GM21737 (cell line): ENCODE results near the gene GDF7.

Source experiments
- ATAC-seq: cut with Tn5 transposase; IDR thresholded peaks from one replicate; pipeline ENCODE4 v1.9.1; 2021; ENCODE audit warnings: mild to moderate bottlenecking, moderate library complexity; ENCODE audit not compliant: unreplicated experiment

GDF7 gene

DNA sequence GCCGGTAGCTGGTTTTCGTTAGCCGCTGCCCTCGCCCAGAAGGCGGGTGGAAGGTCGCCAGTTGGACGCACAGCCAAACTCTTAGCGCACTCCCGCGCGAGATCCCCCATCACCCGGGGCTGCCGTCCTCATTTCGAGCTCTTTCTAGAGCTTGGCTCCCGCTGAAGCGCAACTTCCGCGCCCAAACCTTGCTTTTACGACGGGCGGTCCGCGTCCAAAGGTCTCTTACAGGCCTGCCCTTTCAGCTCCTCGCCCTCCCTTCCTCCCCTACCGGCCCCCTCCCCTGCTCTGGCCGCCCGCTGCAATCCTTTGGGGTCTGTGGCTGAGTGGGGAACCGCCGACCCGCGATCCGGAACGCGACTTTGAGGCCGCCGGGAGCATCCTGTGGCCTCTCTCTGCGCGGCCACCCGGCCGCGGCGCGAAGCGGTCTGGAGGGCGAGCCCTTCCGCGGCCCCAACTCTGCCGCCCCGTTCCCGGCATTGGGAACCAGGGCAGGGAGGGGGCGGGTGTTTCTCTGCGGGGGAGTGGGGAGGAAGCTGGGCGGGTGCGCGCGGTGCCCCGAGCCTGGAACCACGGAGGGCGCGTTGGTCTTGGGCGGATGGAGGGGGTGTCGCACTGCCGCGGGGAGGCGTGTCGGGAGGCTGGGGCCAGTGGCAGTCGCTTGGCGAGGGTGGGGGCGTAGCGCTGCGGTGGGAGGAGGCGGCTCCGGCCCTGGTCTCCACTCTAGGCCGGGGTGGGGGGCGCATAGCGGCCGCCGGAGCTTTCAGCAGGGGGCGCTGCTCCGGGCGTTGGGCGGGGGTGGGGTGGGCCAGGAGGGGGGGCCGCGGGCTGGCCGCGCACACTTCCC lies at the start of gene GDF7:
TSS of gene GDF7 (plus strand) at position 841 of the 847 bp plus-strand sequence. CDS start 96 bp downstream, outside the sequence.
- ATAC-seq = no peak

DNA sequence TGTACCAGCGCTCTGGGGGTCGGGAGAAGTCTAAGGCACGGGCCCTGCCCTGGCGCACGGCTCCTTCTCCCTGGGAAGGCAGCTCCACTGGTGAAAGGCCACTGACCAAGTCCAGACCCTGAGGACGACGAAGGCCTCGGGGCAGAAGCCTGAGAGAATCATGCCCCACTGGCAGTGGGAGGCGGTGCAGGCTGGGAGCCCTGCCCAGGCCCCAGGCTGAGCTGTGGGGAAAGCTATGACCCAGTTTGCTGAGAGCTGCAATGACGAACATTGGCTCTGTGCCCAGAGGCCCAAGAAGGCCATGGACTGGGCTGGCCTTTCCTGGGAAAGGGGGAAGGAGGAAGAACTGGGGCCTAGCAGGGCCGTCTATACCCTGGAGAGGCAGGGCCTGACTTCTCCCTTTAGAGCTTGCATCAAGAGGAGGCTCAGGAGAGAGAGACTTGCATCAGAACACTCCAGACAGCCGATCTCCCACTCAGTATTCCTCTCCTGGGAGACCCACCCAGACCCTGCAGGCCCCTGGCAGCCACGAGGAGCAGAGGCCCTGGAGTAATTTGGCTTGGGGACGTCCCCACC lies 49.0 kb upstream of the GDF7 start:
- ATAC-seq = no peak

DNA sequence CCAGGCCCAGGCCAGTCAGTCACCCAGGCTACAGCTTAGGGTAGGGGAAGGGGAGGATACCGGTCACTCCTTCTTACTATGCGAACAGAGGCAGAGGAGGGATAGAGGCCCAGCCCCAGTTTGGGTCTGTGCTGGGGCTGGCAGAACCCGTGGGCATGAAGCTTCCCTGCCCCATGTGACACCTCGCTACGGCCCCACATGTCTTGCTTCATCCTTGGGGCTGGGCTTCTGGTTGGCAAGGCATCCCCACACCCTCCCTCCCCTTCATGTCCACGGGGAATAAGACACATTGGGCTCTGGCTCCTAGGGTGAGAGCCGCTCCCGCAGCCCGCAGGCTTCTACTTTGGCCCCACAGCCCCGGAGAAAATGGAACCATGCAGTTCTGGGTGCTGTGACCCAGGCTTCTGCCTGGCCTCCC lies 48.5 kb upstream of the GDF7 start:
- ATAC-seq = no peak

DNA sequence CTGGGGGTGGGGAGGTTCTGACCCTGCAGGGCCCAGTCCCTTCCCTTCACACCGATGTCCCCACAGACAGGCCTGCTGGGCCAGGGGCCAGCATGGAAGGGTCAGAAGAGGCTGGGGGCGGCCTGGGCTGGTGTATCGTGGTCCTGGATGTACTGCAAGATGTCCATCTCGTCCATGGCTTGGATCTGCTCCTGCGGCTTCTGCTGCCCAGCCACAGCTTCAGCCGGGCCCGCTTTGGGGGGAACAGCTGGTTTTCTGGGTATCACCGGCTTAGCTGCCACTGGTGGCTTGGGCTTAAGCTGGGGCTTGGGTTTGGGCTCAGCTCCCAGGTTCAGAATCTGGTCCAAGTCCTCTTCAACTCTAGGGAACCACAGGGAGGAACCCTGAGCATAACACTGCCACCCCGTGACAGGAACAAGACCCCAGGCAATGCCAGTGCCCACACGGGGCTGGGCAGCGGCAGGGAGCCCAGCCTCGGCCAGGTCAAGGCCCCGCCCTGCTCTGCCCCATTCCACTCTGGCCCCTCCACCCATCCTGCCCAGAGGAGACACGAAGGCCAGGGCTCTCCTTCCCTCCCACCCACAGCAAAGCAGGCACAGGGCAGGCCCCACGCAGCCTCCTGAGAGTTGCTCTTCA lies 47.9 kb upstream of the GDF7 start:
- ATAC-seq = no peak

DNA sequence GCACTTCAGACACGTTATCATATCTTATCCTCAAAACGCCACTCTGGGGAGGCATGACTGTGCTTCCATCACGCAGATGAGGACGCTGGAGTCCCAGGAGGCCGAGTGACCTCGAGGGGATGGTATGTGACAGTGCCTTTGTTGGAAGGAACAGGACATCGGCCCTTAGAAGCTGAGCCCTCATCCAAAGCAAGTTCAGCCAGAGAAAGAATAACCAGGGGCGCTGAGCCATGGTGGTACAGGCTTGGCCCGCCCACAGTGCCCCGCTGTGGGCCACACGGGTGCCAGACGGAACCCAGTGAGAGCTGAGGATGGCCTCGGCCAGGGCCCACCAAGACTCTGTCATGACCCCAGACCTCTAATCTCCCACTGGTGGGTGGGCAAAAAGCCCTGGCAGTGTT lies 47.3 kb upstream of the GDF7 start:
- ATAC-seq = no peak

DNA sequence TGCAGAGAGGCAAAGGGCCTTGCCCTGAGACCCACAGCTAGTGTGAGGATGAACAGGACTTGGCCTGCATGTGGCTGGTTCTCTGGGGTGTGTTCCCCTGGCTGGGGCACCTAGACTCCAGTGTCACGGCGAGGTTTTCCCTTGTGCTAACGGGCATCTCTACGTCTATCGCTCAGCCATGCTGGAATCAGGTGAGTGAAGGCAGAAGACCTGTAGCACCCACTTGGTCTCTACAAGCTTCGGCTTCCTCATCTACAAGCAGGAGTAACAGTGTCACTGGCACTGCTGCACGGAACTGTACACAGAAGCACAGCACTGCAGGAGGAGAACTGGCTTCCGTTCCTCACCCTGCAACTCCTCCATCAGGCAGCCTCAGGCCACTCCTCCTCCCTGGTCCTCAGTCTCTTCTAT lies 46.7 kb upstream of the GDF7 start:
- no peak for ATAC-seq

DNA sequence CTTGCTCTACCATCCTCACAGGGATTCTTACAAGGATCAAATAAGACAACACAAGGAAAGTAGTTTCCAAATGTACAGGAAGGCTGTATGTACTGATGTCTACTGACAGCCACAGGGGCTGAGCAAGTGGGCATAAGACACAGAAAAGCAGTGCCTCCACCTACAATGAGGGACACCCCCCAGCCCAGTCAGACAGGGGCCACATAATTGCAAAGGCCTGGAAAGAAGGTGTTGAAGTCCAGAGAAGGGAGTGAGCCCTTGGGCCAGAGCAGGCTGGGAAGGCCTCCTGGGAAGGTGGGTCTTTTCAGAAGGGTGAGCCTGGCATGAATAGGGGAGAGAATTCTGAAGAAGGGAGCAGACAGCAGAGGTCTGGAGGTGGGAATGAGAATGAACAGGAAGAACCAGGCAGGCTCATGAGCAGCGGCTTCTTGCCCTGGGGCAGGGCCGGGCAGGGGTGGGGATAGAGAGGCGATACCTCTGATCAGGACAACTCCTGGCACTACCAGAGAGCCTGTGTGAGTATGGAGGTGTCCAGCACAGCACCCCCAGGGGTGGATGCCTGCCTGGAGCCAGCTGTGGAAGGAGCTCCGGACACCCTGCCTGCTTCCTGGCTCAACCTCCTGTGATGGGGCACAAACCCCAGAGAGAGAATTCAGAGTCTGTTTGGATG lies 46.1 kb upstream of the GDF7 start:
- no peak for ATAC-seq

DNA sequence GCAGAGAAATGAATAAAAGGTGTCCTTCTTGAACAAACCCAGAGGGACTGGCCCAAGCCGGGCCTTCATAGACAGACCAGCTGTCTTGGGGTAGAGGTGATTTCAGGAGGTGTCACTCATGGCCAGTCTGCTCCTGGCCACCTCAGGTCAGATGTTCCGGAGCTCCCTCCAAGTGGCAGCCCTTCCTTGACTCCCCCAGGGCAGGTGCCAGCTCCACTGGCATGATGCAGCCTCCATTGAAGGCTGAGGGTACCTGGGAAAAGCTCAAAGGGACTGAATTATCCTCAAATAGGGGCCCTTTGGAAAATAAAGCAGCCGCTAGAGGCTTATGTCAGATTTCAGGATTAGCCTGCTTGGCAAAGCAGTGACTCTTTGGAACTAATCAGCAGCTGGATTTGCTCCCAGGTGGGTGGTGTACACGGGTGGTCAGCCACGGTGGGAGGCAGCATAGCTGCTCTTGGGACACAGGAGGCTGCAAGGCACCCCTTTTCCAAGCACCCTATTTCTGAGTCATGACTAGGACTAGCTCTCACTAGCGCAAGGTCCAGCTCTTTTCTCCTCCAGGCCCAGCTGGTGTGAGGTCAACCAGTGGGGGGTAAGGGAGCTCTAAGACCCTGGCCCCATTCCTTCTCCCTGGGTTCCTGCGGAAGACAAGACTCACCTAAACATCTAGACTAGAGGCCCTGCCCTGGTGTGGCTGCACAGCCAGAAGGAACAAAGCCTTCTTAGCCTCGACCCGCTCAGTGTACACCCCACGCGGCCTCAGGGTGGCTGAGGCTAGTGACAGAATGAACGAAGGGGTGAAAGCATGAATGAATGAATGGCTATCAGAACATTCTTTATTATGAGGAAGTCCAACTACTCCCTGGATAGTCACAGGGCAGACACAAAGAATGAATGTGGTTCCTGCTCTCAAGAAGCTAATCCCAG lies 45.3 kb upstream of the GDF7 start:
- no peak for ATAC-seq

DNA sequence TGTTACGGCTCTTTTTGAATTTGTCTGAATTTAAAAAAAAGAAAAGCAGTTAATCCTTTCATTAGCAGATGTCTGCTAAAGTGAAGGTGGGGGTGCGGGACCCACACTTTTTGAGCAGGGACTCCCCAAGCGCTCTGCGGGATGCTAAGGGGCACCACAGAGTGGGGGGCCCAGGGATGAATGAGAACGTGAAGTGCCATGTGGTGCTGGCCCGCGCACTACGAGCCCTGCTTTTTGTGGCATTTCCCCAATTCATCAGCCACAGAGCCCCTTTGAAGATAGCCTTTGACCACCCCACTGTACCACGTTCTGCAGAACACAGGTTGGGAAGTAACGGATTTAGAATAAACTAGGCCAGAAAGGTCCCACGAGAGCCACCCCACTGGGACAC lies 44.7 kb upstream of the GDF7 start:
- no peak for ATAC-seq

DNA sequence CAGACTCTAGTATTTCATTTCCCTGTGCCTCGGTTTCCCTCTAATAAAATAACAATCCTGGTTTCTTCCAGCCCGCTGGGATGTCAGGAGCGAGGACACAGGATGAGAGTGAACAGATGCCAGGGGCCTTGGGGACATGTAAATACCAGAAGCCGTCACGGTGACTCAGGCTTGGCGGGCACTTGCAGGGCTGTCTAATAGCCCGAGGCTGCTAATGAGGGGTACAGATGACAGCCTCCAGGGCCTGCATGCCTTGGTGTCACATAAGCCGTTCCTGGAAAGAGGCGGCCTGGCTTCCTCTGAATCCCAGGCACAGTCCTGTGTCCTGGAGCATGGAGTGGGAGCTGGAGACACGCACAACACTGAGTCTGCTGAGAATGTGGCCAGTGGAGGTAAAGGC lies 44.2 kb upstream of the GDF7 start:
- ATAC-seq = no peak

DNA sequence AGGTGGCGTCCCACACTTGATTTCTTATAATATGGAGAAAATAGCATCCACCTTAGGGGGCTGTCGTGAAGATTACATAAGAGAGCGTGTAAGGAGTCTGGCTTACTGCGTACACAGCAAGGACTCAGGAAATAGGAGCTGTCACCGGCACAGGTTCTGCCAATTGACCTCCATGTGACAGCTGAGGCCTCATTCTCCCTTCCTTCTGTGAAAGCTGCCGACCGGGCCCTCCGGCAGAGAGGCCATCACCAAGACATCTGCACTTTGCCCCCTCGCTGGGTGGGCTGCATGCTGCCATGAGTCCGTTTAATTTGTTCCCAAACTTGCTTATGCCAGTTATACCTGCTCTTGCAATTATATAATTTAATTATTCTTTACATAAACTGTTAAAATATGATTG lies 43.7 kb upstream of the GDF7 start:
- ATAC-seq = no peak

DNA sequence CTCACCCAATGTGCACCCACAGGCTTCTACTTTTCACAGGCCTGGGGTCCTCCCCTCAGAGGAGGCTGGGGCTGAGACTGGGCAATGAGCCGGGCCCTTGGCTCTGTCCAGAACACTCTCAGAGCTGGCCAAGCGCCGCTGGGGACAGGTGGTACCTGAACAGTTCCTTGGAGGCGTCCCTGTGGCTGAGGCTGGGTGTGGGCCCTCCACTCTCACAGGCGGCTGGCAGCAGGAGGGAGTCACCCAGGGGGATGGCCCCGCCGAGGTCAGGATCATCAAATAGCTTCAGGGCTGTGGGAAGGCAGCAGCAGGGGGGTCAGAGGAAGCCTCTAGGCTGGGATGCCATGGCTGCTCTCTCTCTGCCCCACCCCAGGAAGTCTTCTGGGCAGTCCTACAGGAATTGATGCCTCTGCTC lies 43.2 kb upstream of the GDF7 start:
- ATAC-seq = no peak

DNA sequence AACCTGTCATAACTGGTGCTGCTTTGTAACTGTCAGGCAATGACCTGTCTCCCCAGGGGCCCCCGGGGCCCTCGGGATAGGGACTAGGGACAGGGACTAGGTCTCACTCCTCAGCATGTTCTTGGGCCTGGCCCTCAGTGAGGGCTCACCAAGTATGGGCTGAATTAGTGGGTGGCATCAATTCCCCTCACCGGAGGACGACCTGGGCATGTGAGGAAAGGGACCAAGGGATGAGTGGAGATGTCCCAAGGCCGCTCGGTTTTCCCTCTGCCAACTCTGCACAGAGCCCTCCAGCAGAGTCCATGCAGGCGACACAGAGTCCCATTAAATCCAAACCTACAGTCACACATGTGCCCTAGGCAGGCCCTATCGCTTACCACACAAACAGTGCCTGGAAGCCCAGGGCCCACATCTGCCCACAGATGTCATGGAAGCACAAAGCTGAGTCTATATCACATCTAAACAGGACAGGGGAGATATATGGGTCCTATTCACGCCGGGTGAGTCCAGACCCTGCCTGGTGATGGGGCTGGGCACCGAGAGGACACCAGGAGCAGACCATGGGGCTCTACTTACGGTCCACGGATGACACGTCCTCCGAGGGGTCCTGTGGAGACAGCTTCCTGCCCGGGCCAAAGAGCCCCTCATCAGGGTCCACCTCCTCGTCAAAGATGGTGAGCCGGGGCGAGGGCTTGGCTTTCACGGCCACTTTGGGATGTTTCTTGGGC lies 42.6 kb upstream of the GDF7 start:
- ATAC-seq = no peak

DNA sequence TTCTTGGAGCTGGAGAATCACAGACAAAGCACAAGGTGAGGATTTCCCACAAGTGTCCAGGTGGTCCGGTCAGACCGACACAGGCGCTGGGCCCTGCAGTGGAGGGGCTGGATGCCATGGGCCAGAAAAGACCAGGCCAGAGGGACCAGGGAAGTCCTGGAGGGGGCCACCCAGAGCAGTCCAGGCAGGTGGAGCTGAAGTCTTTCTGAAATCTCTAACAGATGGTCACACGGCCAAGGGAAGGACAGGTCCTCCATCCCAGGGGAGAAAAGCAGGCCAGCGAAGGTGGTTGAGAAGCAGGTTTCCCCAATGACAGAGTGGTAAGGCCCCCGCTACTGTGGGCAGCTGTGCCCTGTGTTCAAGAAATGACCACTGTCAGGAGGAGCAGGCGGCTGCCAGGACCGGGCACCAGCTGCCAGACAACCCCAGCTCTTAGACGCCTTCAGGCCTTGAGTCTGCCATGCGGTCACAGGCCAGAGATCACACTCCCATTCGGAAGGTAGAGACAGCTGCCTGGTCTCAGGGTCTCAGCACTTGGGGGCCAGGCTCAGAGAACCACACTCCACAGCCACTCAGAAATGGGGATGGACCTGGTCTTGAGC lies 42.0 kb upstream of the GDF7 start:
- ATAC-seq = no peak

DNA sequence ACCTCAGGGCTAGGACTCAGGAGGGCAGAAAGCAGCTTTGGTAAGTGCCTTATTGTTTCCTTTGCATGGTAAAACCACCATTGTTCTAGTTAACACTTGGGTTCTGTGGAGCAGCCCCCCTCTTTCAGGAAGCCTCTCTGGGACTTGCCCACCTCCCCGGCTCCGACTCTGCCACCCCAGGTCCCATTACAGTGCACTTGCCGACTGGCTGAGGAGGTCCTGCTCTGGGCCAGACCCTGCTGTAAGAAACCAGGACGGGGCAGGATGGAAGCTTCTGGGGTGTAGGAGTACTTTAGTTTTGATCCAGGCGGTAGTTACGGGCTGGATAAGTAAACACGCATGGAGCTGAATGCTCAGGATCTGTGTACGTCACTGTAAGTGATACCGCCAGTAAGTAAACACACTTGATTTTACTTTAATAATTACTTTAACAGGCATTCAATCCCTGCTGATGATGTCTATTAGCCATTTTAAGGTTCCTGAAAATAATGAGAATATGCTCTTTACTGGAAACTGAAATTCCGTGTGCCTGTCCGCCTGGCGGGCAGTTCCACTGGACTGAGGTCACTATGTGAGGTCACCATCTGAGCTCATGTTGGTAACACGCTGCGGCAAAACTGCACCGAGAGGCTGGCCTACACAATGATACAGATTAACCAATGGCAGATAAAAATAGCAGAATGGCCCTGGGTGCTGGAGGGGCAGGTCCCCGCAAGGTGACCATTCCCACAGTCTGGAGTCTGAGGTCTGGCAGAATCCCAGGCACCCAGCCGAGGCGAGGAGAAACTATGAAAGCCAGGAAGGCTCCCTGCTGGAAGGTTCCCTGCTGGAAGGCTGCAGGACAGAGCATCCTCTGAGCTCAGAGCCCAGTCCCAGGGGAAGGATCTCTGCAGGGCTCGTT lies 41.2 kb upstream of the GDF7 start:
- ATAC-seq = no peak

DNA sequence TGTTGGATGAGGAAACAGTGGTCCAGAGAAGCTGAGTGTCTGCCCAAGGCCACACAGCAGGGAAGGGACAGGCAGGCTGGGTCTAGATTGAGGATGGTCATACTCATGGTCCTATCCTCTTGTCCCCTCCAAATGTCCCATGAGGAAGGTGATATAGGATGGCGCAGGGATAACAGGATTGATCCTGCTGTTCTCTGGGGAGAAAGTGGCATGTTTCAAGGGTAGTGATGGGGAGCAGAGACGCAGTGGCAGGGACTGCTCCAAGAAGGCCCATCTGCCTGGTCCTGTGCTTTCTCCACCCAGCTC lies 40.6 kb upstream of the GDF7 start:
- no peak for ATAC-seq

DNA sequence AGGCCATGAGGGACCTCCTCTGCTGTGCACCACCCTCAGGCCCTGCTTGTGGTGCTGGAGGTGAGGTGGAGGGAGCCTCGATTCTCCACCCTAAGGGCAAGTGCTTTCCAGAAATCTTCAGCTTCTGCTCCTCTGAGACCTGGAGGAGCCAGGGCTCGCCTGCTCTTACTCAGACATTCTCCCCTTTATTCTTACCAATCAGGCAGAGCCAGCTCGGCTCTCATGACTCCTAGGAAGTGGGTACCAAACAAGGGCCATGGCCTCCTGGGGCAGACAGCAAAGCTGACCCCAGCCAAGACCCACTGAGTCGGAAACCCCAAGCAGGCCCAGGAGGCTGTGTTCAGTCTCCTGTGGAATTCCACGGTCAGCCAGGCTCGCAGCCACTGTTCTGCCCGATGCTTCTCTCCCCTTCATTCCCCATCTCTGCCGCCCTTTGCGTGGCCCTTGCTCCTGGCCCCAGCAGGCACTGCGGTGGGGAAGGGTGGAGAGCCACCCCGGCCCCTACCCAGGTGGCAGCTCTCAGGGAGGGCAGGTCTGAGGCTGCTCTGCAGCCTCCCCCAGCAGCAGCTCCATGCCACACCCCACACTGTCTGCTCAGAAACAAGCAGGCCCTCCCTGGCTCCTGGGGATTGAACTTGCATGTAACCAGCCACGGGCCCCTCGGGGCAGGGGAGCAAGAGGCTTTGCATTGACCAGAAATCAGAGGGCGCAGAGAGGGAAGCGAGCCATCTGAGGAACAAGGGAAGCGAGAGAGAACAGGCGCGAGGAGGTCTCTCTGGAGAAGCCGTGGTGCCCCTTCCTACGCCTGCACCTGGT lies 40.0 kb upstream of the GDF7 start:
- no peak for ATAC-seq
